ENCODE measurements around the gene TPRG1. TPM values are rescaled to one million over a fixed set of nuclear protein-coding genes. Genes with fewer than 3 reads are reported as not detected.

TPRG1 gene
- total and polyA plus RNA-seq, 2 of the 8 experiments (the other 6 are each of a cell fraction or from before 2014, with no cell fraction given): 0.37 to 0.47 TPM

GRCh38 chr3:189353988-189354889, 182.5 kb downstream of the TPRG1 start (continued):
- TF ChIP-seq EZH2 (IDR thresholded peaks at IDR 0.05; ENCODE audit: low read depth, low read length, severe bottlenecking) (no peak), HDAC6 (IDR thresholded peaks at IDR 0.05; ENCODE audit: low read depth, low read length) (no peak)

All from H1 (cell line).